VCaP (cell line): ENCODE measurements around the gene KCTD5.

ENCODE experiments used
- H3K27ac ChIP-seq: fragments of 450-650 bp; 2 replicates; pipeline ENCODE4 v1.5.1; 2017
- CTCF ChIP-seq: fragments of 450-650 bp; conservative IDR thresholded peaks from 2 replicates; pipeline ENCODE4 v1.5.1; 2017; ENCODE audit warnings: mild to moderate bottlenecking, moderate library complexity

Gene KCTD5

GRCh38 chr16:2701713-2702437 lies 19.6 kb downstream of the KCTD5 start:
- H3K27ac ChIP-seq = no peak overlapping the region
- no peak for TF ChIP-seq CTCF

GRCh38 chr16:2702438-2702825 lies 20.1 kb downstream of the KCTD5 start:
- no peak overlapping the region for H3K27ac ChIP-seq
- TF ChIP-seq CTCF = no peak

- no peak overlapping the region for H3K27ac ChIP-seq
- TF ChIP-seq CTCF = no peak
Measured at GRCh38 chr16:2702871-2703745, 20.8 kb downstream of the KCTD5 start.

GRCh38 chr16:2704166-2704982 lies 22.1 kb downstream of the KCTD5 start:
- no peak overlapping the region for H3K27ac ChIP-seq
- no peak for TF ChIP-seq CTCF

GRCh38 chr16:2704983-2705275 lies 22.6 kb downstream of the KCTD5 start:
- no peak for TF ChIP-seq CTCF
- H3K27ac ChIP-seq = no peak overlapping the region

- no peak for TF ChIP-seq CTCF
- no peak overlapping the region for H3K27ac ChIP-seq
Measured at GRCh38 chr16:2705351-2705750, 23.0 kb downstream of the KCTD5 start.

- TF ChIP-seq CTCF = no peak
- no peak overlapping the region for H3K27ac ChIP-seq
Measured at GRCh38 chr16:2706085-2706484, 23.8 kb downstream of the KCTD5 start.
